Measurements from ENCODE around the gene RPH3AL.

GRCh38 chr17:301681-302299 is 50.8 kb downstream of the RPH3AL start:
- no peak for TF ChIP-seq CTCF (IDR thresholded peaks at IDR 0.05 in 8 of 11, conservative IDR thresholded peaks at IDR 0.05 in 3 of 11)
- TF ChIP-seq POLR2A (IDR thresholded peaks at IDR 0.05) = no peak
- peak in 1 of 3 donors; percentile 38 for TF ChIP-seq POLR2AphosphoS5 (IDR thresholded peaks at IDR 0.05)
